AG08396 (cell line): ENCODE measurements around the gene AHRR.
"Not testable (repeated sequence)": the region's sequence is repeated elsewhere in the genome, so short reads cannot be mapped to it uniquely, and the experiment has no call there.

Experiments used
- DNase-seq: peaks from one replicate; pipeline ENCODE4 v3.0.0; 2012; ENCODE audit warnings: low spot score, mixed read lengths

Gene AHRR

DNA sequence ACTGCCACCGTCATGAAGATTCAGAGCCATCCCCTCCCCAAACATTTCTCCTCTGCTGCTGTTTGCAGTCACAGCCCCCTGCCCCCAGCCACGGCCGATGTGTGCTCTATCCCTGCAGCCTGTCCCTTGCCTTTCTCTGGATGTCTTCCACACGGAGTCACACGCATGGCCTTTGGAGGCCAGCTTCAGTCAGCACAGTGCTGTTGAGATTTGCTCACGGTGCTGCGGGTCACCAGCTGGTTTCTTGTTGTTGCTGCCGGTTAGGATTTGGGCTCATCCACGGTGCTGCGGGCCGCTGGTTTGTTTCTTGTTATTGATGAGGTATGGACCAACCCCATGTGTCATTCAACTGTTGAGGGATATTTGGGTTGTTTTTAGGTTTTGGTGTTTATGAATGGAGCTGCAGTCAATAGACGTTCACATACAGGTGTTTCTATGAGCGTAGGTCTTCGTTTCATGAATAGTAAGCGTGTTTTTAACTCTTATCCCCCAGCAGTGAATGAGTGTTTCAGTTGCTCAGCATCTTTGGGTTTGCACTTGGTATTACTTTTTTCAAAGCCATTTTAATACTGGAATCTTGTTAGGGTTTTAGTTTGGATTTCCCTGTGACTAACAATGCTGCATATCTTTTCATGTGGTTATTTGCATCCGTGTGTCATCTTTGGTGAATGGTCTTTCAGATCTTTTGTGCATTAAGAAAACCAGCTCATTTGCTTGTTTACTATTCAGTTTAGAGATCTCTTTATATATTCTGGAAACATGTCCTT lies 57.6 kb downstream of the AHRR start:
- DNase-seq: peak; percentile 45

DNA sequence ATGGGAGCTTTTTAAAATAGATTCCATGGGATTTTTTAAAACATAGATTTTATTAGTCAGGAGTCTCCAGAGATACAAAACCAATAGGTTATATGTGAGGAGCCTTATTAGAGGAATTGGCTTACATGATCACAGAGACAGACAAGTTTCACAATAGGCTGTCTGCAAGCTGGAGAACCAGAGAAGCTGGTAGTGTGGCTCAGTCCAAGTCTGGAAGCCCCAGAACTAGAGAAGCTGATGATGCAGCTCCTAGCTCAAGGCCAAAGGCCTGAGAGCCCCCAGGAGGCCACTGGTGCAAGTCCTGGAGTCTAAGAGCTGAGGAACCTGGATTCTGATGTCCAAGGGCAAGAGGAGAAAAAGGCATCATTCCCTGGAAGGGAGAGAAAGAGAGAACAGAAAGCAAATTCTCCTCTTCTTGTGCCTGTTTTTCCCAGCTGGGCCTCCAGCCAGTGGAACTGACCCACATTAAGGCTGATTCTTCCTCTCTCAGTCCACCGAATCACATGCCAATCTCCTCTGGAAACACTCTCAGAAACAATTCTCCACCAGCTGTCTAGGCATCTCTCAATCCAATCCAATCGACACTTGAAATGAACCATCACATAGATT lies 59.3 kb downstream of the AHRR start:
- no peak for DNase-seq

DNA sequence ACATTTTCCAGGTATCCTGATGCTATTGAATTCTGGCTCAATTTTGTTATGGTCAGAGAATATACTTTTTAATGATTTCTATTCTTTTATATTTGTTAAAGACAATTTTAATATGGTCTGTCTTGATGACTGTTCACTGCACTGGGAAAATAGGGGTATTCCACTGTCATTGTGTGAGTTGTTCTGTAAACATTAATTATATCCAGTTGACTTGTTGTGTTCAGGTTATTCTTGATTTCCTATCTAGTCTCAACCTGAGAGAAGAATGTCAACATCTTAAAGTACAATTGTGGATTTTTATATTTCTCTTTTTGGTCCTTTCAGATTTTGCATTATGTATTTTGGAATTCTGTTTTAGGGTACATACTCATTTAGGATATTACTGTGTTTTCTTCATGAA lies 61.6 kb downstream of the AHRR start:
- no peak for DNase-seq

DNA sequence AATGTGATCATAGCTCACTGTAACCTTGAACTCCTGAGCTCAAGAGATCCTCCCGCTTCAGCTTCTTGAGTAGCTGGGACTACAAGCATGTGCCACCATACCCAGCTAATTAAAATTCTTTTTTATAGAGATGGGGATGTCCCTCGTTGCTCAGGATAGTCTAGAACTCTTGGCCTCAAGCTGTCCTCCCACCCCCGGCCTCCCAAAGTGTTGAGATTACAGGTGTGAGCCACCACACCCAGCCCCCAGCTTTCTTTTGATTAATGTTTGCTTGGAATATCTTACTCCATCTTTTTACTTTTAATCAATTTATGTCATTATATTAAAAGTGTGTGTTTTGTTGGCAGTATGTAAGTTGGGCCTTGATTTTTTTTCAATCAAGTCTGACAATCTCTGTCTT lies 62.1 kb downstream of the AHRR start:
- no peak for DNase-seq

DNA sequence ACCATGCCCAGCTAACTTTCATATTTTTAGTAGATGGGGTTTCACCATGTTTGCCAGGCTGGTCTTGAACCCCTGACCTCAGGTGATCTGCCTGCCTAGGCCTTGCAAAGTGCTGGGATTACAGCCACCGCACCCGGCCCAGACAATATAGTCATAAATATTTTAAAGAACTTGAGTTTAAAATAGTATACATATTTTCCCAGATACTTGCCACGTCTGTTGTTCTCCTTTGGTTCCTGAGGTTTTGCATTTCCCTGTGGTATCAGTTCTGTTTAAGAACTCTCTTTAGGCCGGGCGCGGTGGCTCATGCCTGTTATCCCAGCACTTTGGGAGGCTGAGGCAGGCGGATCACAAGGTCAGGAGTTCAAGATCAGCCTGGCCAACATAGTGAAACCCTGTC lies 63.1 kb downstream of the AHRR start:
- DNase-seq: not testable (repeated sequence)

DNA sequence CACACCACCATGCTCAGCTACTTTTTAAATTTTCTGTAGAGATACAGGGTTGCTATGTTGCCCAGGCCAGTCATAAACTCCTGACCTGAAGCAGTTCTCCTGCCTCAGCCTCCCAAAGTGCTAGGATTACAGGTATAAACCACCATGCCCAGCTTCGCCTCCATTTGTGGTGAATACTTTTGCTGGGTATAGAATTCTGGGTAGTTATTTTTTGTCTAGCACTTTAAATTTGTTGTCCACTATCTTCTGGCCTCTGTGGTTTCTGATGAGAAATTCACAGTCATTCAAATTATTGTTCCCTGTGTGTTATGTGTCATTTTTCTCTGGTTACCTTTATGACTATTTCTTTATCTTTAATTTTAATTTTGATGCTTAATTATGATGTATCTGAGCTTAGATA lies 63.8 kb downstream of the AHRR start:
- DNase-seq: no peak

DNA sequence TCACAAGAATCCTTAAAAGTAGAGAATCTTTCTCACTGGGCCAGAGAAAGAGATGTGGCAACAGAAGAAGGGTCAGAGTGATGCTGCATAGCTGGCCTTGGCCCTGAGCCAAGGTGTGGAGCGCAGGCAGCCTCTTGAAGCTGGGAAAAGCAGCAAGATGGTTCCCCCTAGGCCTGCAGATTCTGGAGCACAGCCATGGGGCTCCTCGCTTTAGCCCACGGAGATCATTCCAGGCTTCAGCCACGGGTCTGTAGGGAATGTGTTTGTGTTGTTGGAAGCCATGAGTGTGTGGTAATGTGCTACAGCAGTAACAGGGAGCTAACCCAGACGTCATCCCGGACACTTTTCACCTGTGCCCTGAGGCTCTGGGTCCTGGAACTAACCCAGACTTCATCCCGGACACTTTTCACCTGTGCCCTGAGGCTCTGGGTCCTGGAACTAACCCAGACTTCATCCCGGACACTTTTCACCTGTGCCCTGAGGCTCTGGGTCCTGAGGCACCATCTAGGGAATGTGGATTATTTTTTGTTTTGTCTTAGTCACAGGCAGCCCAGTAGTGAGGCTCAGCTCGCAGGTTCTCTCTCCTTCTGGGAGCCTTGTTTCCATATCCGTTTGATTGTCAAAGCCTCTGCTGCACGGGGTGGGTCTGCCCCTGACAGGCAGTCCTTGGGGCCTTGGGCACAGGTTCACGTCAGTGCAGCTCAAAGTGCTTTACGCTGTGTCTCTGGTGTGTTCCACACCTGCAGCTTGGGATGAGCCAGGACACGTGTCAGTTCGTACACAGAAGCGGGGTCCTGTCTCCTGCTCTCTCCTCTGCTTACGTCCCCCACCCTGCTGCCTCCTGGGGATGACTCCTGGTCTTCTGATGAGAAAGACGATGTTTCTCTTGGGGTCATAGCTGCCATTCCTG lies 65.2 kb downstream of the AHRR start:
- DNase-seq: no peak

DNA sequence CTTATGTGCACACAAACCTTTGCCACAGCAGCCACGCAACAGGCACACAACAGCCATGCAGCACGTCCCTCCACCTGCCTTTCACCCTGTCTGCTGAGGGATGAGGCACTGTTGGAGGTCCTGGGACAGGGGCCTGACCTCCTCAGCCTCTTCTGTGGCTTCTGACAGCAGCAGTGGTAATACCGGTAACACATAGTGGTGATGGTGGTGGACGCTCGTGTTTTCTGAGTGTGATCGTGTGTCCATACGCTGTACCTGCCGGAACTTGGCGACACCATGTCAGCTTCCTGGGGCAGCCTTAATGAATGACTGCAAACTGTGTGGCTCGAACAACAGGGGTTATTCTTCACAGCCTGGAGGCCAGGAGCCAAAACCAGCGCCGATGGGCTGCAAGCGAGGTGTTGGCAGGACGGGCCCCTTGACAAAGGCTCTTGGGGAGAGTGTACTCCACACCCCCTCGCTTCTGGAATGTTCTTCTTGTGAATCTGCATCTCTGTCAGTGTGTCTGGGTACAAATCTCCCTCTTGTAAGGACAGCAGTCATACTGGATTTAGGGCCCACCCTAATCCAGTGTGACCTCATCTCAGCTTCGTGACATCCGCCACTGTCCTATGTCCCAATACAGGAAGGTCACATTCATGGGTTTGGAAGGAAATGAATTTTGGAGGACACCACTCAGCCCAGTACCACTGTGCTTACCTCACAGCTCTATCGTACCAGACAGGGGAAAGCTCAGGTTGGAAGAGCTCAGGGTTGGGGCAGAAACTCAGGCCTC lies 66.2 kb downstream of the AHRR start:
- DNase-seq: no peak

DNA sequence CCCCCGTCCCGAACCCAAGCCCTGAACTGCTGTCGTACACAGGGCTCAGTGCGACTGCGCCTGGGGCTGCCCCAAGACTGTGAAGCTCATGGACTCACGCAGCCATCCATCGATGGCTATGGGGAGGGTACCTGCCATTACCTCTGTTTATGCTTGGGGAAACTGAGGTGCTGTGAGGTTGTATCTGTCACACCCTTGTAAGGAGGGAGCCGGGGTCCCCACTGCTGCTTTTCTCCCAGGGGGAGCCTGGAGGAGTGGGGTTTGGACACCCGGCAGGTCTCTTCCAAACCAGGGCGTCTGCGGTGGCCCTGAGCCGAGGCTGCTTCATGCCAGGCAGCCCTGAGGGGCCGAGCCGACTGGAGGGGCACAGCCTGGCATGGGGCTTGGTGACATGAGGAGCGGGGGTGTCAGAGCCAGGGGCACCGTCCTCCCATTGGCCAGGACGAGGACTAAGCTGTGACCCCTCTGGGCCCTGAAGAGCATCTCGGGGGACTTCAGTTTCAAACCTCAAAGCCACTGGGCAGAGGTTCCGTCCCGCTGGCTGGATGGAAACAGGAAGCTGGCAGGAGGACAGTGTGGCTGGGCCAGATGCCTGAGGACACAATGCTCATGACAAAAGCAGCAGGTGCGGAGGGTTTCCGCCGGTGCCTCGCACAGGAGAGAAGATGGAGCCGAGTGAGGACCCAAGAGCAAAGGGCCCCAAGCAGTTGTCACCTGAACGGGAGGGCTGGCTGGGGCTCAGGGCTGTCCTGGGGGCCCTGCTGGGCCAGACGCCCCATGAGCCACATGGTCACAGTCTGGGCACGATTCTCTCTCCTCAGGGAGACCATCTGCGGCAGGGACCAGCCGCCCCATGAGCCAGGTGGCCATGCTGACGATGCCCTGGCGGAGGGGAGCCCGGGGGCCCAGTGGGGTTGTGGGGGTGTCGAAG lies 67.0 kb downstream of the AHRR start:
- DNase-seq: no peak

DNA sequence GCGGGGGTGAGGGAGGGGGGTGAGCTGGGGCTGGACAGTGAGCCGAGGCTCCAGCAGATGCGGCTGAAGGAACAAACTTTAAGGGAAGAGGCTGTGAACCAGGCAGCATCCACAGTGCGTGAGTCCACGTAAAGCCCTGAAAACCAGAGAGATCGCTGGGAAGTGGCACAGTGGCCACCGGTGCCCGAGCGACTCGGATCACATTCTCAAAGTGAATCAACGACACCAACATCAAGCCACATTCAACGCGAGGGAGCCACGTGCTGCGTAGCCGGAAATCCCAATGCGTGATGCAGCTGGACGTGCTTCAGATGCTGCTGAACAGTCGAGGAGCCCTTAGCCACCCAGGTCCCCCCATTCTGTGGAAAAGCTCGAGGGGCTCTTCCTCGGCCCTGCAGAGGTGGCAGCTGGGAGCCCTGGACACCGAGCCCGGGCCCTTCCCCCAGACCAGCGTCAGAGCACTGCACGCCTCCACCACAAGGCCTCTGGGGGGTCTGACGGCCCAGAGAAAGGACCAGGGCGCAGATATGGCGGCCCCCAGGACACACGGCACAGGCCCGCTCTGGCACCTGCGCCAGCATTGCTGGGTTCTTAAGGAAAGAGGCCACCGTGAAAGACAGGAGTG lies 67.8 kb downstream of the AHRR start:
- no peak for DNase-seq

DNA sequence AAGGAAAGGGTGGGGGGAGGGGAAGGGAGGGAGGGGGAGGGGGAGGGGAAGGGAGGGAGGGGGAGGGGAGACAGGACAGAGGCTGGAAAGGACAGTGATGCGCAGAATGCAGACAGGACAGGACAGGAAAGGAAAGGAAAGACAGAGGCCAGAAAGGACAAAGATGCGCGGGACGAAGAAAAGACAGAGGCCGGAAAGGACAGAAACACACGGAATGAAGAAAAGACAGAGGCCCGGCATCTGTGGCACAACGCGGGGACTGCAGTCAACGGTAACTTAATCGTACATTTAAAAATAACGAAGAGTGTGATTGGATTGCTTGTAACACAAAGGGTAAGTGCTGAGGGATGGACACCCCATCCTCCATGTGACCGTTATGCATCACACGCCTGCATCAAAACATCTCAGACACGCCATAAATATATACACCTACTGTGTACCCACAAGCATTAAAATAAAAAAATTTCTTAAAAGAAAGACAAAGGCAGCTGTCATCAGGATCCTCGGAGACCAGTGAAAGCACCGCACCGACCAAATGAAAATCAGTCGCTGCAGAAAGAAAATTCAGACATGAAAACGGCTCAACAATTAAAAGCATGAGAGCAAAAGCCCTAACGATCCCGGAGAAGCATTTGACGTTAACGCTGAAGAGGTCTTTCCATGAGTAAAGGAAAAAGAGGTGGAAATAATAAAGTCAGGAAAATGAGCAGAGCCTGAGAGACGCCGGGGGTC lies 68.5 kb downstream of the AHRR start:
- no peak for DNase-seq

DNA sequence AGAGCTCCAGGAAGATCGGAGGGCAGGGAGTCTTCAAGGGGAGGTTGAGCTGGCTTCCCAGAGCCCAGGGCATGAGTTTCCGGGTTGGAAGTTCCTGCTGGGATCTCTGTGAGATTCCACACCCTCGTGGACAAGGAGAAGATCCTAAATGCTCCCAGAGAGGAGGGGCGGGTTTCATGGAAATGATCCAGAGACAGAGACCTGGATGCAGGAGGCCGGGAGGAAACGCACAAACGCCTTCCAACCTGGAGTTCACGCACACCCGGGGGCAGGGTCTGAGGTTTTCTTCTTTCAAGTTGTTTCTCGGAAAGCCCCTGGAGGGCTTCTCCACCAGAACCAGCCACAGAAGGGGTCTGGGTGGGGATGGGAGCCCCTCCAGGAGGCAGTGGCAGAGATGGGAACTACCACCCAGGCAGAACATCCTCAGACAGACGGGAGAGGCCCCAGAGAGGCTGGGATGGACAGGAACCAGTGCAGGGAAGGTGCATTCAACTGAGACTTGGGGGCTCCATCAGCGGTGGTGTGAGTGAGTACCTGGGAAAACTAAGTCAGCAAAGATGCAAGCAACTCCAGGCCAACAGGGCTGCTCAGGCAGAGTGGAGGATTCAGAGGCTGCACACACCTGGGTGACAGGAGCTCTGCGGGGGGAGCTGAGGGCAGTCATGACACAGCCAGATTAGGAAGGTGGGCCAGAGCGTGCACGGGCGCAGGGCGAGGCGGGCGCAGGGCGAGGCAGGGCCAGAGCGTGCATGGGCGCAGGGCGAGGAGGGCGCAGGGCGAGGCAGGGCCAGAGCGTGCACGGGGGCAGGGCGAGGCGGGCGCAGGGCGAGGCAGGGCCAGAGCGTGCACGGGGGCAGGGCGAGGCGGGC lies 69.3 kb downstream of the AHRR start:
- no peak for DNase-seq

DNA sequence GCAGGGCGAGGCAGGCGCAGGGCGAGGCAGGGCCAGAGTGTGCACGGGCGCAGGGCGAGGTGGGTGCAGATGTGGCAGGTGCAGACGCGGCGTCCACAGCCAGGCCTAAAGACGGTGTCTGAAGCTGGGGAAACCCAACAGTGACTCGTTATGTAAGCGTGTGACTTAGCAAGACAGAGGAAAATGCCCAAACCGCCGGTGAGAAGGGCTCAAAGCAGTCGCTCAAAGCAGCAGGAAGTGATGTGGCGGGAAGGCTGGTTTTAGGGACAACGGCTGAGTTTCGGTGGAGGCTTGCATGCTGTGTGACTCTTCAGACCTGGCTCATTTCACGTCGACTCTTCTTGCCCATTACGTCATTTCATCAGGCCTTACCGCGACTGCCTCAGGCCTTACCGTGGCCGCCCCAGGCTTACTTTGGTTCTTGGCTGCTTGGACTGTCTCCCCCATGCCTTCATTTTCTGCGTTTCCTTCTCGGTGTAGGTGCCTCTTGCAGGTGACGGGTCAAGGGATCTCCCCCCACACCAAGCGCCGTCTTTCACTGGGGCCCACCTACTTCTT lies 71.0 kb downstream of the AHRR start:
- peak; percentile 16 for DNase-seq

DNA sequence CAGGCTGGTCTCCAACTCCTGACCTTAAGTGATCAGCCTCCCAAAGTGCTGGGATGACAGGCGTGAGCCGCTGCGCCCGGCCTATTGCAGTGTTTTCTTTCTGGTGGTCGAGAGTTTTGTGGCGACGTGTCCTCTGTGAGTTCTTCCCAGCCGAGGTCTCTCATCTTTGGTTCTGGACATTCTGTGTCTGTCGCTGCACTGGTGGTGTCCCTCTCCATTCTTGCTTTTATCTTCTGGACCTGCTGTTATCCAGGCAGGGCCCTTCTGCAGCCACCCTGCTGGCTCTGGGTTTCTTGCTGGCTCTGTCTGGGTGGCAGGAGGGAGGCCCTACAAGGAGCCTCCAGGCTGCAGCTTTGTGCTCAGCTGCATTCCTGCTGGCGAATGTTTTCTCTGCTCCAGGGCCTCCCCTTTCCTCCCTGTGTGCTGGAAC lies 72.3 kb downstream of the AHRR start:
- DNase-seq: peak; percentile 46

DNA sequence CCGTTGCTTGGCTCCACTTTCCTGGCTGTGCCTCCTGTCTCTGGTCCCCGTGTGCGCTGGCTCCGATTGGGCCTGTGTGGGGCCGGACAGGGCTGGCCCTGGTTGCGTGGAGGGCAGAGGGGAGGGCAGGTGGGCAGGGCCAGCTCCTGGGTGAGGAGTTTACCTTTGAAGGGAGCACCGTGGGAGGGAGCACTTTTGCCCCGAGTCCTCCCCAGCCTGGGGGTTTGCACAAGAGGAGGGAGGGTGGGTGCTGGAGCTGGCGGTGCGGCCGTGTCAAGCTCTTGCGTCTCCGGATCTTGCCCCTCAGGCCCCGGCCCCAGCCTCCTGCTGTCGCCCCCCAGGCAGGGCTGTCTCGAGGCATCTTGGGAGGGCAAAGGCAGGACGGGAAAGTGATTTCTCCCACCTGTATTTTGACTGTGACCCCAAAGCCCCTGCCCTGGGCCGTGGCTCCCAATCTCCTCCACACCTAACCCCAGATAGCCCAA lies 73.2 kb downstream of the AHRR start:
- DNase-seq: no peak

DNA sequence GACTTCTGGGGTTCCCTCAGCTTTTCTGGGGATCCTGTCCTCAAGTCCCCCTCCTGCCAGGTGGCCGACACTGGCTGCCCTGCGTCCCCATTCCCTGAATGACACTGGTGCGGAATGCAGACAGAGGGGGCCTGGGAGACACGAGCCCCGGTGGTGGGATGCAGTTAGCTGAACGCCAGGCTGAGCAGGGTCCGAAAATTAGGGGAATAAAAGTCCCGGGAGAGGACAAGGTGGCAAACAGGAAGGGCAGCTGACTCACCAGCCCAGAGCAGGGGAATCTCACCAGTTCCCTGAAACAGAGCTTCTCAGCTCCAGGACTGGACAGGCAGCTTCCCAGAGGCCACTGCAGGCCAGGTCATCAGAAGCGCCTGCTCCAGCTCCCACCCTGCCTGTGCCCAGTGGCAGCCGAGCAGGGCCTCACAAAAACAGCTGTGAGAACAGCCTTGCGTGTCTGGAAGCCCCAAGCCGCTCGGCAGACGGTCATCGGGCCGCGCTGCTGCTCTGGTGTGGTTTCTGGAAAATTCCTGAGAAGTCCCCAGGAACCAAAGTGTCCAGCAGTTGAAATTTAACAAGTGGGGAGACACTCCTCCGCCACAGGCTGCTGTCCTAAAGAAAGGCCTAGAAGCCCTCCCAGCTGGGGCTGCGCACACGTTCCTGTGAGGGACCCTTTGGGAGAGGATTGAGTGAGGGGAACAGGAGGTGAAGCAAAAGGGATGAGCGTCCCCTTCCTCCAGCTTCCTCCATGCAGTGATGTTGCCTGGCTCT lies 73.8 kb downstream of the AHRR start:
- peak; percentile 88 for DNase-seq

DNA sequence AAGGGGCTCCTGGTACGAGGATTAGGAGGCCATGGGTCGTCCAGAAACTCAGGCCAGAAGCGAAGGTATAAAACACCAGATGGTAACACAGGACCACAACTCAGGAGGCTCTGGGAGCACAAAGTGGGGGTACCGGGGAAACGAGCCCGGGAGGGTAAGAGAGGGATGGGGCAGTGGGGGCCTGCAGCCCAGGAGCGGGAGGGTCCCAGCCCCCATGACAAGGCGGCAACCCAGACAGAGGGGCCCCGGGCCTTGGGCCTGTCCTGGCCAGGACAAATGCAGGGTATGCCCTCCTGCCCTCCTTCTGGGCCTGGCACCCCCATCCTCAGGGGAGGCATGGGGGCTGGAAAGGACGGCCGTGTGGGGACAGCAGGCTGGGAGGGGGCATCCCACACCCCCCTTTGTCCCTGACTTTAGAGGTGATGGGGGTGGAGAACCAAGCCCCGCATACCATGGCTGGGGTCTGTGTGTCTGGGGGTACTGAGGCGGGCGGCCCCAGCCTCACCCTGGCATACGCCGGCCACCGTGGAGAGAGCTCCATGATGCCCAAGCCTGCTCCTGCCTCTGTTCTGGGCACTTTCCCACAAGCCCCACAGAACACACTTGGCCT lies 74.5 kb downstream of the AHRR start:
- DNase-seq: no peak
